GM12874 (cell line): Measurements from ENCODE around the gene CEP89.

Source experiments
- TF ChIP-seq, protein P1 (sequence below): IDR thresholded peaks from 2 replicates; pipeline ENCODE4 v1.5.1; 2011; ENCODE audit warnings: low read depth, mild to moderate bottlenecking, control low read depth, low read length, moderate library complexity; ENCODE audit not compliant: insufficient read depth

CEP89 gene

DNA sequence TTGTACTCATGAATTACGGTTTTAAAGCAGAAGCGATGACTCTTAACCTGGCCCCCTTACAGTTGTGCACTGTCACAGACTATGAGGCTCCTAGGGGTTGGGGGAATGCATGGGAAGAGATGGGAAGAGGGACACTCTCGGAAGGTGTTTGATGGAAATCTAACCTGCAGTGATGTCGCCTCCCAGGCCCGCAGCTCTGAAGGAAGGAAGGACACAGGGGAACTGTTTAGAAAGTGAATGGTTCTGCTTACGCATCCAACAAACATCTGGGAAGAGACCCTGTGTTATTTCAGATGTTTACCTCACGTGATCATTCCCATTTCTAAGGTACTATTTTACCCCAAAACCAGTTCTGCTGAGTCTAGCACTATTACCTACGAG lies 54.2 kb downstream of the CEP89 start:
- TF ChIP-seq, protein P1, sequence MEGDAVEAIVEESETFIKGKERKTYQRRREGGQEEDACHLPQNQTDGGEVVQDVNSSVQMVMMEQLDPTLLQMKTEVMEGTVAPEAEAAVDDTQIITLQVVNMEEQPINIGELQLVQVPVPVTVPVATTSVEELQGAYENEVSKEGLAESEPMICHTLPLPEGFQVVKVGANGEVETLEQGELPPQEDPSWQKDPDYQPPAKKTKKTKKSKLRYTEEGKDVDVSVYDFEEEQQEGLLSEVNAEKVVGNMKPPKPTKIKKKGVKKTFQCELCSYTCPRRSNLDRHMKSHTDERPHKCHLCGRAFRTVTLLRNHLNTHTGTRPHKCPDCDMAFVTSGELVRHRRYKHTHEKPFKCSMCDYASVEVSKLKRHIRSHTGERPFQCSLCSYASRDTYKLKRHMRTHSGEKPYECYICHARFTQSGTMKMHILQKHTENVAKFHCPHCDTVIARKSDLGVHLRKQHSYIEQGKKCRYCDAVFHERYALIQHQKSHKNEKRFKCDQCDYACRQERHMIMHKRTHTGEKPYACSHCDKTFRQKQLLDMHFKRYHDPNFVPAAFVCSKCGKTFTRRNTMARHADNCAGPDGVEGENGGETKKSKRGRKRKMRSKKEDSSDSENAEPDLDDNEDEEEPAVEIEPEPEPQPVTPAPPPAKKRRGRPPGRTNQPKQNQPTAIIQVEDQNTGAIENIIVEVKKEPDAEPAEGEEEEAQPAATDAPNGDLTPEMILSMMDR, result no peak

DNA sequence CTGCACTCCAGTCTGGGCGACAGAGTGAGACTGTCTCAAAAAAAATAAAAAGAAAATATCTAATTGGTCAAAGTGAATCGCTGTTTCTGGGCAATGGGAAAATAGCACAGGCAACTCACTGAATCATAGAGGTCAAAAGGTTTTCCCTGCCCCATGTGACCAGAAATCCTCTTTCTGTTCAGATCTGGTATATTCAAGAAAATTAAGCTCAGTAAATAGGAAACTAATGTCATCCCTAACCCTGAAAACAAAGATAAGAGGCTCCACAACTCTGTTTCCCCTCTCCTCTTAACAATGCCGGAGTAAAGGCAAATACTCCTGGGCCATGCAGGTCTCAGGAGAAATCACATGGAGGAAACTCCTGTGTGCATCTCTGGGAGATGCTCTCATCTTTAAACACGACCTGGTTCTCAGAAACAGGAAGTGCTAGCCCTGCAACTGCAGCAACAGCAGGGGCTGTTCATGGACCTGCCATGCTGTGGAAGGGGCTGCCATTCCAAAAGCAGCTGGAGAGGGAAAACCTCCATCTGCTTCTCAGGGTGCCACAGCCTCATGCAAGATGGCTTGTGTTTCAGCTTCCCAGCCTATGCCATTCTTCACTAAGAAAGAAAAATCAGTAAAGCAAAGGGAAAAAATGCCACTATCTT lies 54.7 kb downstream of the CEP89 start:
- TF ChIP-seq, protein P1, result no peak

DNA sequence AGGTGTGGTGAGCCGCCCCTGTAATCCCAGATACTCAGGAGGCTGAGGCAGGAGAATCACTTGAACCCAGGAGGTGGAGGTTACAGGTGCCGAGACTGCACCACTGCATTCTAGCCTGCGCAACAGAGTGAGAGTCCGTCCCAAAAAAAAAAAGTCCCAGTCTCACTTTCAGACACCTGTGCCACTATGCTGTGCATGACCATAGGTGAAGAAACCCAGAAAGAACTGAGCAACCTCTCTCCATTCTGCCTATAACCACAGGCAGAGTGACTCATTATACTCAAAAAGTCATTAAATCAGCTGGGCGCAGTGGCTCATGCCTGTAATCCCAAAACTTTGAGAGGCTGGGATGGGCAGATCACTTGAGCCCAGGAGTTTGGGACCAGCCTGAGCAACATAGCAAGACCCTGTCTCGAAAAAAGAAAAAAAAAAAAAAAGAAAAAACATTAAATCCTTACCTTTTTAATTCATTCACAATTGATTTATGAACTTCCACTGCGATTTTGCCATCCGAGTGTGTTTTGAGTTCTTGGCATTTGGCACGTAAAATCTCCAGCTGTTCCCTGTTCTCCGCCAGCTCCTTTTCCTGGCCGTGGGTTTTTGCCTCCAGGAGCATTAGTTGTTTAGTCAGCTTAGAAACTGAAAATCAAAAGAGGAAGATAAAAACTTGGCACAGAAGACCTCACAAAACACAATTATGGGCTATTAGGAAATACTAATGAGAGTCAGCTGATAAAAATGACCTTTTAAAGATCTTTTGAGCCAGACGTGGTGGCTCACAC lies 56.7 kb downstream of the CEP89 start:
- TF ChIP-seq, protein P1, result no peak

DNA sequence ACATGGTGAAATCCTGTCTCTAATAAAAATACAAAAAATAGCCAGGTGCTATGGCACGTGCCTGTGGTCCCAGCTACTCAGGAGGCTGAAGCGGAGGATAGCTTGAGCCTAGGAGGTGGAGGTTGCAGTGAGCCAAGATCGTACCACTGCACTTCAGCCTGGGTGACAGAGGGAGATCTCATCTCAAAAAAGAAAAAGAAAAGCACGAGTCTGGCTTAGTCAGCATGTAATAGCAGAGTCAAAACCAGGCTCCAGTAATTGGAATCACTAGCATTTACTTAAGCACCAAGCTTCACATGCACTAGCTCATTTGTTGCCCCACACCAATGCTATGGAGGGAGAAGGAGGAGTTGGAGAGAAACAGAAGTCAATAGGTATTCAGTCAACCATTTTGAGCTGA lies 60.3 kb downstream of the CEP89 start:
- TF ChIP-seq, protein P1, result no peak

DNA sequence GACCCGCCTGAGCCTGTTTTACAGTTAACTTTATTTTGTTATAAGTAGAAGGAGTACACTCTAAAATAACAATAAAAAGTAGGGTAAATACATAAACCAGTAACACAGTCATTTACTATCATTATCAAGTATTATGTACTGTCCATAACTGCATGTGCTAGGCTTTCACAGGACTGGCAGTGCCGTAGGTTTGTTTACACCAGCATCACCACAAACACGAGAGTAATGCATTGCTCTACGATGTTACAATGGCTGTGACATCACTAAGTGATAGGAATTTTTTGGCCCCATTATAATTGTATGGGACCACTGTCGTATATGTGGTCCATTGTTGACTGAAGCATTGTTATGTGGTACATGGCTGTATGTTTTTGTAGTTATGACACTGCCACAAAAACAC lies 60.9 kb downstream of the CEP89 start:
- TF ChIP-seq, protein P1, result no peak

DNA sequence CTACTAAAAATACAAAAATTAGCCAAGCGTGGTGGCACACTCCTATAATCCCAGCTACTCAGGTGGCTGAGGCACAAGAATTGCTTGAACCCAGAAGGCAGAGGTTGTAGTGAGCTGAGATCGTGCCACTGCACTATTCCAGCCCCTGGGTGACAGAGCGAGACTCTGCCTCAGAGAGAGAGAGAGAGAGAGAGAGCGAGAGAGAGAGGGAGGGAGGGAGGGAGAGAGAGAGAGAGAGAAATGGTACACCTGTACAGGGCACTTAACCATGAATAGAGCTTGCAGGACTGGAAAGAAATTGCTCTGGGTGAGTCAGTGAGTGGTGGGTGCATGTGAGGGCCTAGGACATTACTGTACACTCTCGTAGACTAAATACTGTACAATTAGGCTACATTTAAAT lies 61.7 kb downstream of the CEP89 start:
- TF ChIP-seq, protein P1, result no peak

DNA sequence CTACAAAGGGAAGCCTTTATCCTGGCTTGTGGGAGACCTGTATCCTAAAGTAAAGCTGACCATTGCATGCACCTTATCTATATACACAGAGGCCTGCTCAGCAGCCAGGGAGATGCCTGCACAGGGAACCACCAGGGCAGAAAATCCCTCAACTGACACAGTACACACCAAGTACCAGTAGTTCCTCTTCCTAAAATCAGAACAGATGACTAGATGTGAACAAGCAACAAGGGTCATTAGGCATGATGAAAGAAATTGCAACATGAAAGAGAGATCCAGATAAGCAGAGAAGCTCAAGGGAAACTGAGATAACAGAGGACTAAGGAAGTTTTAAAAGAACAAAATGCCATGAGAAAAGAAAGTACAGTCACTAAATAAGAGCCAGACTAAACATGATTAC lies 62.5 kb downstream of the CEP89 start:
- TF ChIP-seq, protein P1, result no peak
